ENCODE results near the gene CAVIN1.
"Not testable (repeated sequence)": the region's sequence is repeated elsewhere in the genome, so short reads cannot be mapped to it uniquely, and the experiment has no call there.

The CAVIN1 gene

DNA sequence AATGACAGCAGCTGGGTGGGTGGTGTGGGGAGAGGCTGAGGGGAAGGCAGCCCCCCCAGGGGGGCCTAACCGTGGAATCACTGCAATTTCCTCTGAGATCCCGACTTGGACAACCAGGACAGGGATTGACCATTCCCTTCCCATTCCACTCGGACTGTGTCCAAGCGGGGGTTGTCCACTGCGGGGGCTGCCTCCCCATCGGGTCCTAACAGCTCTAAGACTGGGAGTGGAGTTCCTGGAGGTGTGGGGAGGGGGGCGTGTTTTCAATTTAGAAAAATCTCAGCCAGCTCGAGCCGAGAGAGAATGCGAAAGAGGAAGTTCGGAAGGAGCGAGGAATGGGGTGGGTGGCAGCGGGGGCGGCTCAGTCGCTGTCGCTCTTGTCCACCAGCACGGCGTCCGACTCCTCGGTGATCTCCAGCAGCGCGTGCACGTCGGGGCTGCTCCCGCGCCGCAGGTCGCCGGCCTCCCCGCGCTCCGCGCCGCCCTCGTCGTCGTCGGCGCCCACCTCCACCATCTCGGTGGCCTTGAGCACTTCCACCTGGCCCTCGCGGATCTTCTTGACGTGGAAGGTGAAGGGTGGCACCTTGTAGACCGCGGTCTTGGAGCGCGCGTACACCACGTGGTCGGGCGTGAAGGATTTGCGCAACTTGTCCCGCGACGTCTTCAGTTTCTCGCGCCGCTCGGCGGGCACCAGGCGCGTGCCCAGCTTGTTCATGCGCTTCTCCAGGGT, 18.6 kb downstream of the CAVIN1 start:
- no peak for DNase-seq

DNA sequence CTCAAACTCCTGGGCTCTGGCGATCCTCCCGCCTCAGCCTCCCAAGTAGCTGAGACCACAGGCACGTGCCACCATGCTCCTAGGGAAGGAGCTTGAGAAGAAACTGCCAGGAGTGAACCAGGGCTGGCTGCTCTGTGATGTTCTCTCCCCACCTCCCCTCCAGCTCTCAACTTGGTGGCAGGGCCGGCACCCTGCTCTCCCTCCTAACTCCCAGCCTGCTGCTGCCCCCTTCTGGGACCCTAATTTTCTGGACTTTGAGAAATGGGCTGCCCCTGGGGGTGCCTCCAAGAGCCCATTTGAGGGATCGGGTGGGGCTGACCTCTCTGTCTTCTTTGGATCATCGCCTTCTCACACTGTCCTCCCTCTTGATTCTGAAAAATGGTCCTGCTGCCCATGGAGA, 19.9 kb downstream of the CAVIN1 start:
- DNase-seq = peak; percentile 42

DNA sequence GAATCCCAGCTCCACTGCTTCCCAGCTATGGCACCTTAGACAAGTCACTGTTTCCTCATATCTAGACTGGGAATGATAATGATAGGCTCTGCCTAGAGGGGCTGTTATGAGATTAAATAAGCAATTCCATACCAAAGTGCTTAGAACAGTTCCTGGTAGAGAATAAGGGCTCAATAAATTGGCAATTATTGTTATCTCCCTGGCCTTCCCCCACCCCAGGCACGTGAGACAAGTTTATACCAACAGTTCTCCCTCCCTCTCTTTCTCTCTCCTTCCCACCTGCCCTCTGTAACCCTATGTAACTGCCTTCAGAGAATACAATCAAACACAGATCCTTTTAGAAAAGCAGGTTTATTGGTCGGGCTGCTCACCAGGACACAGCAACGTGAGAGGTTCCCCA, 20.9 kb downstream of the CAVIN1 start:
- DNase-seq = no peak

DNA sequence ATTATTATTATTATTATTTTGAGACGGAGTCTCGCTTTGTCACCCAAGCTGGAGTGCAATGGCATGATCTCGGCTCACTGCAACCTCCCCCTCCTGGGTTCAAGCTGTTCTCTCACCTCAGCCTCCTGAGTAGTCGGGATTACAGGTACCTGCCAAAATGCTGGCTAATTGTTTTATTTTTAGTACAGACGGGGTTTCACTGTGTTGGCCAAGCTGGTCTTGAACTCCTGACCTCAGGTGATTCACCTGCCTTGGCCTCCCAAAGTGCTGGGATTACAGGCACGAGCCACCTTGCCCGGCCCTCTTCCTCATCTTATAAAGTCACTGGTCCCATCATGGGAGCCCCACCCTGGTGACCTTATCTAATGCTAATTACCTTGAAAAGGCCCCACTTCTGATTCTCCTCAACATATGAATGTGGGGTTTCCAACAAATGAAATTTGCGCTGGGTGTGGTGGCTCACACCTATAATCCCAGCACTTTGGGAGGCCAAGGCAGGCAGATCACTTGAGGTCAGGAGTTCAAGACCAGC, 22.1 kb downstream of the CAVIN1 start:
- DNase-seq = not testable (repeated sequence)

DNA sequence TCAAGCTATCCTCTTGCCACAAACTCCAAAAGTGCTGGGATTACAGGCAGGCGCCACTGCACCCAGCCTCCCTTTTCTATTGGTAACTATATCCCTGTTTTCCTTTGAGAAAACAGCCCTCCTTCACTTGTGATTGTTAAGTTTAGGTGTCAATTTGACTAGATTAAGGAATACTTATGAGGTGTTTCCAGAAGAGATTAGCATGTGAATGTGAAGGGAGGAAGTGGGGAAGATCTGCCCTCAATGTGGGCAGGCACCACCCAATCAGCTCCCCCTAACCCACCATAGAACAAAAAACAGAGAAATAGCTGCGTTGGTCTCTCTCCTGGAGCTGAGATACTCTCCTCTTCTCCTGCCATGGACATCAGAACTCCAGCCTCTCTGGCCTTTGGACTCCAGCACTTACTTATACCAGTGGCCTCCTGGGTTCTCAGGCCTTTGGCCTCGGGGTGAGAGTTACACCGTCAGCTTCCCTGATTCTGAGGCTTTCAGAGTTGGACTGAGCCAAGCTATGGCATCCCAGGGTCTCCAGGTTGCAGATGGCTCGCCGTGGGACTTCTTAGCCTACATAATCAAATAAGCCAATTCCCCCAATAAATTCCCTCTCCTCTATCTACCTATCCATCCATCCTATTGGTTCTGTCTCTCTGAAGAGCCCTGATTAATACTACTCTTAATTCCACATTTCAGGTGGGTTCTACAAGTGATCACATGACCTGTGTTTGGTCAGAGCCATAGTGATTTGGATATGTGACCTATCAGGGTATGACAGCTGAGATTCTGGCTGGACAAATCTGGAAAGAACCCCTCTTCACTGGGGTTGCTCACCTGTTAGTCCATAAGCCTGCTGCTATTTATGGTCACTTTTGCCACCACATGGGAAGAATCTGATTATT, 22.9 kb downstream of the CAVIN1 start:
- no peak for DNase-seq

DNA sequence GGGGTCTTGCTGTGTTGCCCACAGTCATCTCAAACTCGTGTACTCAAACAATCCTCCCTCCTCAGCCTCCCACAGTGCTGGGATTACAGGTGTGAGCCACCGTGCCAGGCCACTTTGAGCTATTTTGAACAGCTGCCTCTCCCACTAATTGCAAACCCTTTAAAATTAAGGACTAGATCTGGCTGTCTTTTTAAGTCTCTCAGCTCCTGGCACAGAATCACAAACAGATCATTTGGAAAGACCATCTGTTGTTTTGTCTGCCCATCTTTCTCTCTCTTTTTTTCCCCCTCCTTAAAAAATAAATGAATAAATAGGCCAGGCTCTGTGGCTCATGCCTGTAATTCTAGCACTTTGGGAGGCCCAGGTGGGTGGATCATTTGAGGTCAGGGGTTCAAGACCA, 23.9 kb downstream of the CAVIN1 start:
- DNase-seq = no peak

DNA sequence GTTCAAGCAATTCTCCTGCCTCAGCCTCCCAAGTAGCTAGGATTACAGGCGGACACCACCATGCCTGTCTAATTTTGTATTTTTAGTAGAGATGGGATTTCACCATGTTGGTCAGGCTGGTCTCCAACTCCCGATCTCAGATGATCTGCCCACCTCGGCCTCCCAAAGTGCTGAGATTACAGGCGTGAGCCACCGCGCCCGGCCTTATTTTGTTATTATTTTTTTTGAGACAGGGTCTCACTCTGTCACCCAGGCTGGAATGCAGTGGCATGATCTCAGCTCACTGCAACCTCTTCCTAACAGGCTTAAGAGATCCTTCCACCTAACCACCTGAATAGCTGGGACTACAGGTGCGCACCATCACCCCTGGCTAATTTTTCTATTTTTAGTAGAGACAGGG, 27.5 kb downstream of the CAVIN1 start:
- not testable (repeated sequence) for DNase-seq

DNA sequence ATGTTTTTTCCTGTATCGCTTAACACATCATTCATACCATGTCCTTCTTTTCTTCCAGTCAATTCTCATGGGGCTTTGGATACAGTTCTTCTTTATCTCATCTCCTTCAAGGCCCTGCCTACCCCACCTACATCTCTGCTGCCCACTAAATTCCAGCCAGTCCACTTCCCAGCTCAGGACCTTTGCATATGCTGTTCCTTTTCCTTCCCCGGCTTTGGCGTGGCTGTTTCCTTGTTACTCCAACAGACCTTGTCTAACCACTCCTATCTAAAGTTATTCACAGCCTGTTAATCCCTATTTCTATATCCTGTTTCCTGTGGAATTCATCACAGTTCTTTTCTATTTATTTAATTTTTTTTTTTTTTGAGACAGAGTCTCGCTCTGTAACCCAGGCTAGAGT, 28.2 kb downstream of the CAVIN1 start:
- no peak for DNase-seq

DNA sequence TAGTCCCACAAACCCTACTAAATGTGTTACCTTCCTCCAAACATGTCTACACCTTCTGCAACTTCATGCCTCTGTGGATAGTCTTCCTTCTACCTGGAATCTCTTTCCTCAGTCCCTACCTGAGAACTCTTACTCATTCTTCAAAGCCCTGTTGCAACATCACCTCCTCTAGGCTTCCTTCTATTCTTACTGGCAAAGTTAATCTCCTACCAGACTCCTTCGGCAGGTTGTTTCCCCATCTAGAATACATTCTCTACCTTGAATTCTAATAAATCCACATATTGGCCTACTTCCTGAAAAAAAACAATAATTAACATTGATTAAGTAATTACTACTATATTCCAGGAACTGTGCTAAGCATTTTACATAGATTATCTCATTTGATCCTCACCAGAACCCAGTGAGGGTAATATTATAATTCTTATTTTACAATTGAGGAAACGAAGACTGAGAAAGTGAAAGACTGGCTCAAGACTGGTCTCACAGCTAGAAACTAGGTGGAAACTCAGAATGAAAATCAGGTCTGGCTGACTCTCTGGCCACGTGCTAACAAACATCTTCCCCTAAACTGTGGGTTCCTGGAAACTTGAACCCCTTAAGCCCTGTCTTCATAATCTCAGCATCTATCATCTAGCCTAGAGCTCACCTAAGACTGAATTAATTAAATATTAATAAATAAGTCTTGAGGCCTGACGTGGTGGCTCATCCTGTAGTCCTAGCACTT, 30.2 kb downstream of the CAVIN1 start:
- no peak for DNase-seq

DNA sequence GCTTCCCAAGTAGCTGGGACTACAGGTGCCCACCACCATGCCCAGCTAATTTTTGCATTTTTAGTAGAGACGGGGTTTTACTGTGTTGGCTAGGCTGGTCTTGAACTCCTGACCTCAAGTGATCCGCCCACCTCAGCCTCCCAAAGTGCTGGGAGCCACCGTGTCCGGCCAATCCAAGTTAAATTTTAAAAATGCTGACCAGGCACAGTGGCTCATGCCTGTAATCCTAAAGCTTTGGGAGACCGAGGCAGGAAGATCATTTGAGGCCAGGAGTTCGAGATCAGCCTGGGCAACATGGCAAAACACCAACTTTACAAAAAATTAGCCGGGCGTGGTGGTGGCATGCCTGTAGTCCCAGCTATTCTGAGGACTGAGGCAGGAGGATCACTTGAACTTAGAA, 31.6 kb downstream of the CAVIN1 start:
- not testable (repeated sequence) for DNase-seq

DNA sequence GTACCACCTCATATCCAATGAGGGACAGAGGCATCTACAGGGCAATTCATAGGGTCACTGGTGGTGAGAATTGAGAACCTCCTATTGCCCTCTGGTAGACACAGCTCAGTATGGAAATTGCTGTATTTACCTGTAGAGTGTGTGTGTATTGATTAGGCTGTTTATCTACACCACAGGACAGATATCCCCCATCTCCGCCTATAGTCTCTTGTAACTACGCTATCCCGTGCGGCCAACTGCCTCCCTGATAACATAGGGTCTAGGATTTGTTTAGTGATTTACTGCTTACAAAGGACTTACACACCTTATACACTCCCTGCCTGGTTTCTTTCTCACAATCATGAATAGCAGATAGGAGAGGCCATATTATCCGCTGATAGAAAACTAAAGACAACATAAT, 33.2 kb downstream of the CAVIN1 start:
- DNase-seq = no peak

DNA sequence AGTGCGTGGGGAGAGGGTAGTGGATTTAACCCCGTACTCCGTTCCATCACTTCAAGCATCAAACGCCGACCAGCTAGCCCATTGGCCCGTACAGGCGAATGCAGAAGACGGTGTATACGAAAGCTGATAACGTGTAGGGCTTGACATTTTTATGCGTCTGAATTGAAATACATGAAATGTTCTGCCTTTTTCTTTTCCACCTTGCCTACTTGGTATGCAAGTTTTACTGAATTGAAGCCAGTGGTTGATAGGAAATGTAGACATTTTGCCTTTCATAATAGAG, 34.0 kb downstream of the CAVIN1 start:
- DNase-seq = no peak

DNA sequence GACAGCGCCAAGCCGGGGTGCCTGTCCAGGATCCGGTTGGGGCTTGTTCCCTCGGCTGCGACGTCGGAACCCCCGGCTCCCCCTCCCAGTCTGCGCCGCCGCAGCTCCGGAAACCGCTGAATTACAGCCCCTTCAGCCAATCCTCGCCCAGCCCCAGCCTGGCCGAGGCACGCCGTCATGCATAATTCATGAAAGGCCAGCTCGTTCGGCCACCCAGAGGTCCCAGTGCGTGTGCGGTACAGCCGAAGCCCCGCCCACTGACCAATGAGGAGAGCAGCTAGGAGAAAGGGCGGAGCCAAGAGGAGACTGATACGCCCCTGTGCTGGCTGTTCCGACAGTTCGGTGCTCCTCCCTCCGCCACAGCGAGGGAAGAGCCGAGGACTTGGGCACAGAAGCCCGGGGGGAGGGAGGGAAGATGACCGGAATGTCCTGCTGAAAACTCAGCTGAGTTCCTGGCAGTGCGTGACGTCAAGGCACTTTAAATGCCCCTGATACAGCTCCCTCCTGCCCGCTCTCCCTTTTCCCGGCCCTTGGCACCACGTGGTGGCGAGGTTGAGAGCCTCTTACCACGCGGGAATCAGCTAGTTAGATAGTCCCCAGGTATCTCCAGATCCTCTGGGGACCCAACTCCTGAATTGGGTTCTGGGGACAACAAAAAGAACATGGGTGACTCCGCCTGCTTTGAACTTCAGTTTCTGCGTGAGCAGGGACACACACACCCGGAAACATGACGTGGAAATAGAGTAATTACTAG, 34.5 kb downstream of the CAVIN1 start, which contains the start of gene STAT3:
STAT3 (minus strand) TSS at position 62 of the 754 bp plus-strand sequence. CDS start 39,926 bp downstream, outside the sequence.
- DNase-seq = peak; percentile 100

DNA sequence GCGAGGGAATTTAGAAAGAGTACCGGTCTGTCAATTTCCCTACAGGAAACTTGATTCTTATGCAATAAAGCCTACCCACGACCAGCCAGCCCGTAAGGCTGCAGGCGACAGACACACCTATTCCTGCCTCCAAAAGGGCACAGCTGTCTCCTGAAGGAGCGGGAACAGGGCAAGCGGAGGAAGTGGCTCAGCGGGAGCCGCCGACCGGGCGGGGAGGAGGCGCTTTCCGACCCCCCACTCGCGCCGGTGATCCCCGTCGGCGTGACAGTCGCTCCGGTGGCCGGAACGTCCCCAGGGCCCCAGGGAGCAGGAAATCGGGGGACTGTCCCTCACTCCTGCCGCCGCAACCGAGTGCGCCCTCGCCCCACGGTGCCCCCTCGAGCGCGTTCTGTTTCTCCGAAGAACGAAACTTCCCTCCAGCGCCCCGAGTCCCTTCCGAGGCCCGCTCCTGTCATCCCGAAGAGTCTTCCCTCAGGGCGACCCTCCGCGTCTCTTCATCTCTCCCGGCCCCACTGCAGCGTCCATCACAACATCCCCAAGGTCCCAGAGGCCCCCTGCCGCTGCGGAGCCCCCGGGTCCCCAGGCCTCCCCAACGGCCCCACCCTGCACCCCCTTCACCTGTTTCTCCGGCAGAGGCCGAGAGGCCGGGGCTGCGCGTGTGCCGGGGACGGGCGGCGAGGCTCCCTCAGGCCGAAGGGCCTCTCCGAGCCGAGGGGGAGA, 35.2 kb downstream of the CAVIN1 start:
- peak; percentile 26 for DNase-seq

DNA sequence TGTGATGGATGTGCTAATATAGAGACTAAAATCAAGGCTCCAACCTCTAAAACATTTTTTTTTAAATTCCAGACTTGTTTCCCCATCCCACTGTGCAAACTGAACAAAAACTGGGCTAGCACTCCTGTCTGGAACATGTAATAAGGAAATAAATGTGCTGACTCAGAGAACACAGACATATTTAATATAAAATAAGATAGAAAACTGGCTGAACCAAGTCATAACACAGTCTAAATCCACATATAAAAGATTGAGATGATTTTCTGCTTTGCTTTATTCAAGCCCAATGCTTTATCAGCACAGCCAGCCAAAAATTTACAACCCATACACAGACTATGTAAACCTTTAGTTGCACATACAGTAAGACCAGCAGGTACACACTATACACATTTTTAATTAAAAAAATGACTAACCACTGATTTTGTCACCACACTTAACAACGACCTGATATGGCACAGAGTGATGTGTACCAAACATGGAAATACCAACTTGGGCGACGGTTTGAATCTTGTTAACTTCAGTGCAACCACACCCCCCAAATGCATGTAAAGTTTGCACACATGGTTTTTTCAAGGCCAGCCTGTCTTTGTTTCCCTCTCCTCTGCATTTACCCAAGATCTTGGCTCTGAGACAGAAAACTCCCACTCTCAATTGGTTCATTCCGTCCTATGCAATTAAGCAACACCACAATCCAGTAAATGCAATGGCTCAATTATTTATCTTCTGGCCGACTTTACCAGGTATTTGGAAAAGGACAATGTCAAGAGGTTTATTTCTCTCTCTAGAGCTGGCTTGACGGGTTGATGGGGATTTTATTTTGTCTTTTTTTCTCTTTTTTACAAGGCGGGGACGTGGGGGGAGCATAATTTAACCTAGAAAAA, 36.0 kb downstream of the CAVIN1 start:
- DNase-seq = no peak

DNA sequence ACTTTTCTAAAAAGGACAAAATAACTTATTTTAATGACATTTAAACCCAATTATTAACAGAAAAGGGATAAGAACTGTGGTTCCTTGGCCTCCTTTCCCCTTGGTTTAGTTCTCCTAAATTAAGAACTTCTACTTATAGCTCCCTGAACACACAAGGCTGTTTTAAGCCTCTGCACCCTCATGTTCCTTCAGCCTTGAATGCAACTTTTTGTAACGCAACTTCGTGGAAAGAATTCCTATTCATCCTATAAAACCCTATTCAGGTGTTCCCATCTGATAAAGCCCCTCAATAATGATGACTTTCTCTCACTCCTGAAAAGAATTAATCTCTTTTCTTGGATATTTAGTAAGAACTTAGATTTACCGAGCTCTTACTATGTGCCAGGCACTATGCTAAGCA, 41.2 kb downstream of the CAVIN1 start:
- no peak for DNase-seq

DNA sequence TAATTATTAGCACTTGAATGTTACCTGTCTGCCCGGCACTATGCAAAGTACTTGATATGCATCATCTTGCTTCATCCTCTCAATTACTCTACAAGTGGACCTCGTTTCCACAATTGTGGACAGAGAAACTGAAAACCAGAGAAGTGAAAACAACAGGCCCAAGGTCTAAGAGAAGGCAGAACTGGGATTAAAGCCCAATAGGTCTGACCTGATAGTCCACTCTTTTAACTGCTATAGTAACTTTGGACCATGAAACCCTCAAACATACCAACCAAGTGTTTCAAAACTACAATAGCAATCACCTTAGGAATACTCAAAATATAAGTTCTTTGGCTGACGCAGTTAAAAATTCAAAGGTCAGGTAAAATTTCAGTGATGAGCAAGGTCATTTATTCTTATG, 42.1 kb downstream of the CAVIN1 start:
- no peak for DNase-seq

DNA sequence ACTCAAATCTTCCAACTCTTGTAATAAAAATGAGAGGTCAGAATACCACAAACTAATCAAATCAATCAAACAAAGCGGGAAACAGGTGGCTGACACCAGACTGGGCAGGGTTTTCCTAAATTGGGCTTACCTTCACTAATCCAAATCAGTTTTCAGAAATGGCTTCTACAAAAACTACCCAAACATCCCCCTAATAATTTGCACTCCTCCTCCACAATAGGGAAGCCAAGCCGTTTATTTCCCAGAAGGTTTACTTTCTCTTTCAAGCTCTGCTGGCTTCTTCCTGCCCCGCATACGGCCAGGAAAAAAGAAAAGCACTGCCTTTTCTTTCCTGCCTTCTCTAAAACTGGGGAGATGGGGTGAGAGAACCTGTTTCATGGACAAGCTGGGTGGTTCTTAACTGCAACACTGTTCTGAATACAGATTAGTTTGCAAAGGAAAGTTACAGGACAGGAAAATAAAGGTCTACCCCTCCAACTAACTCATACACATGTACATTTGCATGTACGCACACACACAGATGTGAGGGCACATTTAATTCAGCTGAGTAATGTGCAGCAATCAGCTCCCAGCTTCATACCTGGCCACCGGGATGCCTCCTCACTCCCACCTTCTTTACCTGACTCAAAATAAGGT, 44.0 kb downstream of the CAVIN1 start:
- no peak for DNase-seq

DNA sequence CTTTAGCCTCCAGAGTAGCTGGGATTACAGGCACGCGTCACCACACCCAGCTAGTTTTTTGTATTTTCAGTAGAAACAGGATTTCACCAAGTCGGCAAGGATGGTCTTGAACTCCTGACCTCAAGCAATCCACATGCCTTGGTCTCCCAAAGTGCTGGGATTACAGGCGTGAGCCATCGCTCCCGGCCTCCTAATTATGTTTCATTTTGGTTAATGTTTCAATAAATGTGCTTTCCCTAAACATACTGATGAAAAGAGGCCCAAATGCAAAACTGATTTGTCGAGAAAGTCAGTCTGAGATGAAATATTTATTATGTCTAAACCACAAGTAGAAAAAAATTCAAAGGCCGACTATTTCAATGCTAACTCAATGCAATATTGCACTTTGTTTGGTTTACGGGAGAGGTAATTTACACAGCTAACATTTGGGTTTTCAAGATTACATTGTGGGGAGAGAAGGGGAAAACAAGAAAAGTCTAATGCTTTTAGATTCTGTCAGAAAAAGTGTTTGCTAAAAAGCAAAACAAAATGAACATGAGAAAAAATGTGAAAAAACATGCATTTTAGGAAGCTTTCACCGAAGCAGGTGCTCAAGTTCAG, 44.6 kb downstream of the CAVIN1 start:
- no peak for DNase-seq

DNA sequence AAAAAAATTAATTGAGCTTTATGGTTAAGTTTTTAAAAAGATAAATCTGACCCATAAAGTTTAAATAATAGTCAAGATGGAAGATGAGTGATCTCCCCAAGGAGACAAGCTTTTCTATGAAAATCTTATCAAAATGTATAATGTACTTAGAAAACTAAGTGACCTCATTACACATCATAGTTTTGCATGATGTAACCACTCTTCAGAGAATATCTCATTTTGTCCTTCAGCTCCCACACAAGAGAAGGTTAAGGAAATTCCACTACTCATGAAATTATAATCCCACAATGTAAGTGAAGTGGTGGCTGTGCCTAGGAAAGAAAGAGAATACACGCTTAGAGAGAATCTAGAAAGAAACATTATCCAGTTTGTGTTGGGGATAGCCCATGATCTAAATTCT, 49.2 kb downstream of the CAVIN1 start:
- DNase-seq = no peak
